ENCODE data around the gene FCRL6. TPM values are rescaled to one million over a fixed set of nuclear protein-coding genes. Genes with fewer than 3 reads are reported as not detected.

The FCRL6 gene
- total RNA-seq, 6 experiments from 2014 or later = not detected

DNA sequence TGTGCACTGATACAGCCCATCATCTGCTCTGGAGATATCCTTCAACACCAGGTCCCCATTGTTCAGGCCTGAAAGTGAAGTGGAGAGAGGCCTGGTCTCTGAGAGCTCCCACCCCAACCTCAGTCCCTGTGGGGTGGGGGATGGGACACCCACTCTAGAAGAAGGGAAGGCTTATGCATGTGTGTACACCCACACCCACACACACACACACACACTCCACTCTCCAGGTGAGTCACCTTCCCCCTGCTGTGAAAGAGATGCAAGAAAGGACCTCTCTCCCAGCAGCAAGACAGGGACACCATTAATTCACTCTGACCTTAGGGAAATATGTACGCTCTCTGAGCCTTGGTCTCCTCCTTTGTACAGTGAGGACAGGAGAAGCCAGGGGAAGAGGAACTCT lies 54.4 kb downstream of the FCRL6 start:
- Mint-ChIP-seq H3K27ac (peak overlapping the region; percentile 27; the same call in 1 of the 2 replicates), H3K4me1 (ENCODE audit: low read depth) (peaks cover 43% of the 10 kb centered on the region), H3K9me3 (no peaks in the 10 kb centered on the region), H3K27me3 (ENCODE audit: insufficient read depth) (peaks cover 3% of the 10 kb centered on the region), H3K4me3 (no peak overlapping the region), H3K36me3 (ENCODE audit: low read depth) (no peaks in the 10 kb centered on the region)
- no peak for DNase-seq
- TF ChIP-seq, protein P1, sequence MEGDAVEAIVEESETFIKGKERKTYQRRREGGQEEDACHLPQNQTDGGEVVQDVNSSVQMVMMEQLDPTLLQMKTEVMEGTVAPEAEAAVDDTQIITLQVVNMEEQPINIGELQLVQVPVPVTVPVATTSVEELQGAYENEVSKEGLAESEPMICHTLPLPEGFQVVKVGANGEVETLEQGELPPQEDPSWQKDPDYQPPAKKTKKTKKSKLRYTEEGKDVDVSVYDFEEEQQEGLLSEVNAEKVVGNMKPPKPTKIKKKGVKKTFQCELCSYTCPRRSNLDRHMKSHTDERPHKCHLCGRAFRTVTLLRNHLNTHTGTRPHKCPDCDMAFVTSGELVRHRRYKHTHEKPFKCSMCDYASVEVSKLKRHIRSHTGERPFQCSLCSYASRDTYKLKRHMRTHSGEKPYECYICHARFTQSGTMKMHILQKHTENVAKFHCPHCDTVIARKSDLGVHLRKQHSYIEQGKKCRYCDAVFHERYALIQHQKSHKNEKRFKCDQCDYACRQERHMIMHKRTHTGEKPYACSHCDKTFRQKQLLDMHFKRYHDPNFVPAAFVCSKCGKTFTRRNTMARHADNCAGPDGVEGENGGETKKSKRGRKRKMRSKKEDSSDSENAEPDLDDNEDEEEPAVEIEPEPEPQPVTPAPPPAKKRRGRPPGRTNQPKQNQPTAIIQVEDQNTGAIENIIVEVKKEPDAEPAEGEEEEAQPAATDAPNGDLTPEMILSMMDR (IDR thresholded peaks at IDR 0.05) = no peak

DNA sequence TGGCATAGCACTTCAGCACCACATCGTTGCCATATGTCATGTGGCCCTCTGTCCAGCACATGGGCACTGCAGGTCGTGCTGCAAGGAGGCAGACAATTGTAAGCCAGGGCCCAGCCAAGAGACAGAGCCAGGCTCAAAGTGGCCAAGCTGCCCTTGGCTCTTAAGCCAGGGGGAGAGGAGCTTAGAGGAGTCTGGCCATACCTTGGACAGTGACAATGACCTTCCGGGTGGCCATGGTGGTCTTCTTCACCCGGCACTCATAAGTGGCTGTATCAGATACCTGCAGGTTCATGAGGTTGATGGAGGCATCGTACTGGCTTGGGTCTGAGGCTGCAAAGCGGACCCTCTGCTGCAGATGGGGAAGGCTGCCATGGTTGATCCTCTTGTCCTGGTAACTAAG lies 55.7 kb downstream of the FCRL6 start:
- Mint-ChIP-seq H3K9me3 (no peaks in the 10 kb centered on the region), H3K27me3 (ENCODE audit: insufficient read depth) (peaks cover 3% of the 10 kb centered on the region), H3K4me1 (ENCODE audit: low read depth) (peaks cover 30% of the 10 kb centered on the region), H3K27ac (no peak overlapping the region), H3K4me3 (no peak overlapping the region), H3K36me3 (ENCODE audit: low read depth) (no peaks in the 10 kb centered on the region)
- TF ChIP-seq, protein P1 (IDR thresholded peaks at IDR 0.05) = no peak
- DNase-seq = no peak

GRCh38 chr1:159859767-159860322 lies 57.7 kb downstream of the FCRL6 start:
- TF ChIP-seq, protein P1 (IDR thresholded peaks at IDR 0.05) = no peak
- Mint-ChIP-seq H3K36me3 (ENCODE audit: low read depth) (no peaks in the 10 kb centered on the region), H3K27ac (peak overlapping the region; percentile 0; the same call in 1 of the 2 replicates), H3K4me3 (no peak overlapping the region), H3K27me3 (ENCODE audit: insufficient read depth) (peaks cover 3% of the 10 kb centered on the region), H3K9me3 (no peaks in the 10 kb centered on the region), H3K4me1 (ENCODE audit: low read depth) (peaks cover 16% of the 10 kb centered on the region)
- DNase-seq = no peak

- TF ChIP-seq, protein P1 (IDR thresholded peaks at IDR 0.05) = no peak
- no peaks in the 10 kb centered on the region for H3K36me3 Mint-ChIP-seq (ENCODE audit: low read depth)
- no peaks in the 10 kb centered on the region; the same call in 1 of the 2 replicates for H3K27me3 Mint-ChIP-seq (ENCODE audit: insufficient read depth)
- peak; percentile 39 for DNase-seq
- H3K9me3 Mint-ChIP-seq = no peaks in the 10 kb centered on the region
- peaks cover 12% of the 10 kb centered on the region for H3K4me1 Mint-ChIP-seq (ENCODE audit: low read depth)
- H3K4me3 Mint-ChIP-seq = no peak overlapping the region
- peak overlapping the region; percentile 0; the same call in 1 of the 2 replicates for H3K27ac Mint-ChIP-seq
Observed at GRCh38 chr1:159860456-159860855, 58.3 kb downstream of the FCRL6 start.

GRCh38 chr1:159861218-159861617 lies 59.1 kb downstream of the FCRL6 start:
- Mint-ChIP-seq H3K36me3 (ENCODE audit: low read depth) (no peaks in the 10 kb centered on the region; the same call in 1 of the 2 replicates), H3K4me3 (no peak overlapping the region), H3K27ac (no peak overlapping the region), H3K9me3 (no peaks in the 10 kb centered on the region), H3K27me3 (ENCODE audit: insufficient read depth) (peaks cover 1% of the 10 kb centered on the region), H3K4me1 (ENCODE audit: low read depth) (peaks cover 19% of the 10 kb centered on the region)
- TF ChIP-seq, protein P1 (IDR thresholded peaks at IDR 0.05) = no peak
- DNase-seq = no peak
